GM12872 (cell line): ENCODE measurements around the gene BPIFB2.

ENCODE experiments used
- CTCF ChIP-seq: IDR thresholded peaks from 3 replicates; pipeline ENCODE4 v1.5.1; 2011; ENCODE audit warnings: low read depth, mild to moderate bottlenecking, low read length, moderate library complexity; ENCODE audit not compliant: insufficient read depth

BPIFB2 gene

GRCh38 chr20:32980131-32980941, 27.2 kb upstream of the BPIFB2 start:
- no peak for TF ChIP-seq CTCF

GRCh38 chr20:32980990-32981389, 26.5 kb upstream of the BPIFB2 start:
- no peak for TF ChIP-seq CTCF

- TF ChIP-seq CTCF = no peak
Observed at GRCh38 chr20:32982617-32983458, 24.7 kb upstream of the BPIFB2 start.

- no peak for TF ChIP-seq CTCF
Observed at GRCh38 chr20:32983459-32984112, 23.9 kb upstream of the BPIFB2 start.

GRCh38 chr20:32984196-32984595, 23.3 kb upstream of the BPIFB2 start:
- no peak for TF ChIP-seq CTCF

- TF ChIP-seq CTCF = no peak
Observed at GRCh38 chr20:32984631-32985354, 22.7 kb upstream of the BPIFB2 start.

GRCh38 chr20:32985596-32985995, 21.9 kb upstream of the BPIFB2 start:
- TF ChIP-seq CTCF = no peak
